Subcutaneous abdominal adipose tissue (tissue), 5 donors: Measurements from ENCODE around the gene CCS.
"Not testable (repeated sequence)": the region's sequence is repeated elsewhere in the genome, so short reads cannot be mapped to it uniquely, and the experiment has no call there.

Experiments used
- H3K27ac ChIP-seq: one replicate; pipeline ENCODE4 v1.7.0; 2013; ENCODE audit warnings: low read depth, mild to moderate bottlenecking, inconsistent platforms, low read length, moderate library complexity
- H3K27me3 ChIP-seq, 5 donors: one replicate each; pipeline ENCODE4 v1.7.0; 2013; ENCODE audit warnings: low read length in 5 of 5, inconsistent platforms in 1 of 5; ENCODE audit not compliant: control insufficient read depth in 5 of 5, insufficient read depth in 4 of 5
- H3K36me3 ChIP-seq, 5 donors: one replicate each; pipeline ENCODE4 v1.7.0; 2013; ENCODE audit warnings: low read length in 5 of 5; ENCODE audit not compliant: control insufficient read depth in 5 of 5, insufficient read depth in 5 of 5
- H3K4me1 ChIP-seq, 5 donors: one replicate each; pipeline ENCODE4 v1.7.0; 2013; ENCODE audit warnings: low read length in 5 of 5, mild to moderate bottlenecking in 3 of 5, moderate library complexity in 1 of 5; ENCODE audit not compliant: control insufficient read depth in 5 of 5, insufficient read depth in 5 of 5
- H3K4me3 ChIP-seq, 5 donors: one replicate each; pipeline ENCODE4 v1.7.0; 2013; ENCODE audit warnings: low read length in 5 of 5, low read depth in 1 of 5
- H3K9ac ChIP-seq, 5 donors: one replicate each; pipeline ENCODE4 v1.7.0; 2013; ENCODE audit warnings: low read length in 5 of 5, mild to moderate bottlenecking in 4 of 5, moderate library complexity in 3 of 5
- H3K9me3 ChIP-seq, 5 donors: one replicate each; pipeline ENCODE4 v1.7.0; 2013; ENCODE audit warnings: low read length in 5 of 5; ENCODE audit not compliant: control insufficient read depth in 5 of 5
- donor health status: healthy.
- donor health status: healthy.
- donor health status: healthy.
- donor health status: healthy.
- donor health status: healthy.

Gene CCS

DNA sequence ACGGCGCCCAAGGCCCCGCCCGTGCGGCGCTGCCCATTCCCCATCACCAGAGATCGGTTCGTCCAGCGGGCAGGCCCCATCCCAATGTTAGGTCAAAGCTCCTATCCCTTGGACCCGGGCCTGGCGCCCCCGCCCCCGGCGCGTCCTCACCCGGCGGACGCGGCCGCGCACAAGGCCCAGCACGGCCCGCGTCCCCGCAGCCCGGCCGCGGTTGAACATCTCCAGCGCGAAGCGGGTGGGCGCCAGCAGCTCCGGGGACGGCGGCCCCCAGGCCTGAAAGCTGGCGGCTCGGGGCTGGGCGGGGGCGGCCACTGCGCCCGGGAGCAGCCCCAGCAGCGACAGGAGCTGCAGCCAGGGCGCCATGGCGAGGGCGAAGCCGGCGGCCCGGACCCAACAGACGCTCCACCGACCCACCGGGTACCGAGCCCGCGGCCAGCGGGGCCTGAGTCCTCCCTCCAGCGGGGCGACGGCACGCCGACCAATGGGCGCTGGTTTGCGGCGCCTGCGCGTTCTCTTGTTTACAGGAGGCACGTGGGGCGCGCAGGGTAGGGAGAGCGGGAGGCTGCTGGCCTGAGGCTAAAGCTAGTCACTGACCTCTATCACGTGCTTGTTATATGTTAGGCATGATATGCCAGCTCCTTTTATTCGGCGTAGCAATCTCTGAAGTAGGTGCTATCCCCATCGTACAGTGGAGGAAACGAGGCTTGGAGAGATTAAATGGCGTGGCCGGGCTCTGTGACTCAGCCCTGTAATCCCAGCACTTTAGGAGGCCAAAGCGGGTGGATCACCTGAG, 24.7 kb upstream of the CCS start, which contains the start of gene CTSF:
CTSF (minus strand) TSS at position 483 of the 793 bp plus-strand sequence; CDS start at position 363, 120 bp downstream.
- no peak within 1 kb of the TSS for H3K27ac ChIP-seq
- H3K4me3 ChIP-seq: peak within 1 kb of the TSS; percentile 66 to 76 (median 68)
- peak within 1 kb of the TSS in 4 of 5 donors; percentile 43 to 78 (median 66) for H3K9ac ChIP-seq
- H3K36me3 ChIP-seq: peaks cover 0 to 25% (median 21%) of the 10 kb centered on the region in 5 donors
- no peaks in the 10 kb centered on the region for H3K27me3 ChIP-seq
- H3K4me1 ChIP-seq: peaks cover 0 to 18% (median 14%) of the 10 kb centered on the region in 5 donors
- no peaks in the 10 kb centered on the region for H3K9me3 ChIP-seq

DNA sequence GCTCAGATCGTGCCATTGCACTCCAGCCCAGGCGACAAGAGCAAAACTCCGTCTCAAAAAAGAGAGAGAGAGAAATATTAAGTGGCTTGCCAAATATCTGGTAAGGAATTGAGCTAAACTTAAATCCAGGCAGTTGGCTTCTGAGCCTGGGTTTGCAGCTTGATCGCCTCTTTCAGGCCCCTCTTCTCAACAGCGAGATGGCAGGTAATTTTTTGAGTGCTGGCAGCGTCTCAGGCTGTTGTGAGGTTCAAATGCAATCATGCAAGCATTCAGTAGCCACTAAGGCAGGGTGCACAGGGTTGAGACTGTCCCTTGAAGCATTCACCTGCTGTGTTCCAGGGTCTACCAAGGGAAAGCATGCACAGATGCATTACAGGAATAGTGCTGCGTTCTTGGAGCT, 23.9 kb upstream of the CCS start:
- Histone ChIP-seq H3K9ac (no peak overlapping the region), H3K27ac (no peak overlapping the region), H3K27me3 (no peaks in the 10 kb centered on the region), H3K4me1 (peaks cover 0 to 18% (median 14%) of the 10 kb centered on the region in 5 donors), H3K9me3 (no peaks in the 10 kb centered on the region), H3K4me3 (peak overlapping the region in 1 of 5 donors; percentile 76), H3K36me3 (peaks cover 0 to 21% (median 17%) of the 10 kb centered on the region in 5 donors)

DNA sequence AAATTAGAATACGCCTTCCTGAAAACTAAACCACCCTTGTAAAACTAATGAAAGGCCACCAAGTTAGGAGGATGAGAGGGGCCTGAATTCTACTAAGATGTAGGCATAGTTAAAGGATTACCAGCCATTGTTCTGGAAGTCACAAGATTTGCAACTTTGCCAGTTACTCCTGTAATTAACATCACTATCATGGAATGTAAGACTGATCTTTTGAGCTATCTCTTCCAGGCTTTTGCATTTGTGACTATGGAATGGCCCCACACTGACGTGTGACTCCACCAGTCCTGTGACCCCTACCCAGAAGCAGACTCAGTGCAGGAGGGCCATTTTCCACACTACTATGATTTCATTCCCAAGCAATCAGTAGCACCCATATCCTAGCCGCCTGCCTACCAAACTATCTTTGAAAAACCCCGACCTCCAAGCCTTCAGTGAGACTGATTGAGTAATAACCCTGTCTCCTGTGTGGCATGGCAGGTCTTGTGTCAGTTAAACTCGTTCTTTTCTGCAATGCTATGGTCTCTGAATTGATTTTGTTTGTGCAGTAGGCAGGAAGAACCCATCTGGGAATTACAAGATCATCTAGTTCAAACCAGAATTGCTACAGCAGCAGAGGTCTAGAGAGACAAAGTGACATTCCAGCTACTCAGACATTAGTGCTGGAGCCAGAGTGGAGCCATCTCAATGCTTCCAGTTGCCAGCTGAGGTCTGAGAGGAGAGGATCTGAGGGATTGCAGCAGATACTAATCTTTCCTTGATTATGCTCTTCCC, 22.7 kb upstream of the CCS start:
- no peaks in the 10 kb centered on the region for H3K27me3 ChIP-seq
- peaks cover 0 to 18% (median 14%) of the 10 kb centered on the region in 5 donors for H3K4me1 ChIP-seq
- no peak overlapping the region for H3K4me3 ChIP-seq
- no peak overlapping the region for H3K27ac ChIP-seq
- H3K36me3 ChIP-seq: peaks cover 0 to 10% (median 8%) of the 10 kb centered on the region in 5 donors
- no peak overlapping the region for H3K9ac ChIP-seq
- H3K9me3 ChIP-seq: no peaks in the 10 kb centered on the region

DNA sequence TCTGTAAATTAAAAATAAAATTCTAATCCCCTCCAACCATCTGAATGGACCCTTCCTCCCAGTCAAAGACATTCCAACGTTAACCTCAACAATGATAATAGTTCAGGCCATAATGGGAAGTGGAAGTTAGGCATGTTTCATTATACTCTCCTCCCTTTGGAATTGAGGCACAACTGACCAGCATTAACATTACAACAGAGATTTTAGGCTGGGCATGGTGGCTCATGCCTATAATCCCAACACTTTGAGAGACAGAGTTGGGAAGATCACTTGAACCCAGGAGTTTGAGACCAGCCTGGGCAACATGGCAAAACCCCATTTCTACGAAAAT, 22.2 kb upstream of the CCS start:
- Histone ChIP-seq H3K36me3 (peaks cover 0 to 5% (median 4%) of the 10 kb centered on the region in 5 donors), H3K27me3 (no peaks in the 10 kb centered on the region), H3K27ac (no peak overlapping the region), H3K9me3 (no peaks in the 10 kb centered on the region), H3K4me1 (peaks cover 0 to 18% (median 14%) of the 10 kb centered on the region in 5 donors), H3K4me3 (no peak overlapping the region), H3K9ac (no peak overlapping the region)

DNA sequence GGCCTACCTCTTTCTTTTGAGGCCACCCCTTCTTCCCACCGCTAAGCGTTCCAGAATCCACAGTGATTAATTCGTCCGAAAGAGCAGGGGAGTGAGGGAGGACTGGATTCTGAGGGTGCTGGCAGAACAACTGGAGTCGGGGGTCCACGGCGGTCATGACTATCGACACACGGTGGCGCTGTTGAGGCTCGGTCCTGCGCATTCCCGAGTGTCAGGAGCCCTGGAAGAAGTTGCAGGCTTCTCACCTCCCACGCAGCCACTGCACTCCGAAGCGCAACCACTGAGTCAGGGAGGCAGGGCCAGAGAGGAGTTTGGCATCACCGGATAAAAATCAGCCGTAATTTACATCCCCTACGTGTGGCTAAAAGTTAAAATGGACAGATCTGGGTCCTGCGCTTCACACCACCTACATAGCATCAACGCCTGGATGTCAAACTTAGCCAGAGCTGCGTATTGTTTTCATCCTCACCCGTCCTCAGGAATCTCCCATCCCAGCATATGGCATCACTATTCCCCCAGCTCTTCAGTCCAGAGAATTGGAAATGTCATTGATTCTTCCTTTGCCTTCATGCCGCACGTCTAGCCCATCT, 13.9 kb upstream of the CCS start:
- Histone ChIP-seq H3K9ac (no peak overlapping the region), H3K27ac (no peak overlapping the region), H3K4me3 (no peak overlapping the region), H3K36me3 (no peaks in the 10 kb centered on the region), H3K4me1 (peaks cover 0 to 7% (median 4%) of the 10 kb centered on the region in 5 donors), H3K27me3 (no peaks in the 10 kb centered on the region), H3K9me3 (no peaks in the 10 kb centered on the region)

DNA sequence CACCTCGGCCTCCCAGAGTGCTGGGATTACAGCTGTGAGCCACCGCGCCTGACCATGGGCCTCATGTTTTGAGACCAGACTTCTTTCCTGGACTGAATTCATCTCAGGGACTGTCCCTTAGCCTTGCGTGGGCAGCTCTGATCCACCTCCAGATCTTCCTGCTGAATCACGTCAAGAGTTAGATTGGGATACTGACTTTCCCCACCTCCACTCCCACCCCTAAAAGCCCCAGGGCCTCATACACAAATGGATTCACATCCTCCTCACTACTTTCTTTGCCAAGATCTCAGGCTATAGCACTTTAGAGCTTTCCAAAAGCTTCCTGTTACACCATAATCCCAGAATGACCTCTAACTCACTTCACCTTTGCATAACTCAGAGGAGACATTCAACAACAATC, 12.2 kb upstream of the CCS start:
- H3K27ac ChIP-seq: no peak overlapping the region
- H3K4me3 ChIP-seq: no peak overlapping the region
- H3K27me3 ChIP-seq: no peaks in the 10 kb centered on the region

DNA sequence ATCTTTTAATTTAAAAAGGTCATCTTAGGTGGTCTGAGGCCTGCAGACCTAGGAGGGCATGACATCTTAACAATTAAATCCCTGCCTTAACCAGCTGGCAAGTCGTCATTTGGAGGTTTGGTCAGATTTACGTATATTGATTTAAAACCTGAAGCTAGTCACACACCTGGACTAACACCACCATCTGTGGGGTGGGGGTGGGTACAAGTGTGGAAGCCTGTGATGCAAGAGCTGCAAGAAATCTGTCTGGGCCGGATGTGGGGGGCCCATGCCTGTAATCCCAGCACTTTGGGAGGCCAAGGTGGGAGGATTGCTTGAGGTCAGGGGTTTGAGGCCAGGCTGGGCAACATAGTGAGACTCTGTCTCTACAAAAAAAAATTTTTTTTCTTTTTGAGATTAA, 11.7 kb upstream of the CCS start:
- no peak overlapping the region for H3K4me3 ChIP-seq
- H3K9me3 ChIP-seq: no peaks in the 10 kb centered on the region
- no peaks in the 10 kb centered on the region for H3K36me3 ChIP-seq
- H3K4me1 ChIP-seq: peaks cover 0 to 7% (median 4%) of the 10 kb centered on the region in 5 donors
- H3K9ac ChIP-seq: no peak overlapping the region
- no peak overlapping the region for H3K27ac ChIP-seq
- no peaks in the 10 kb centered on the region for H3K27me3 ChIP-seq

More for the DNA sequence above, 12.2 kb upstream of the CCS start:
- H3K4me1 ChIP-seq: peaks cover 0 to 7% (median 4%) of the 10 kb centered on the region in 5 donors
- H3K36me3 ChIP-seq: no peaks in the 10 kb centered on the region
- no peaks in the 10 kb centered on the region for H3K9me3 ChIP-seq
- H3K9ac ChIP-seq: no peak overlapping the region

DNA sequence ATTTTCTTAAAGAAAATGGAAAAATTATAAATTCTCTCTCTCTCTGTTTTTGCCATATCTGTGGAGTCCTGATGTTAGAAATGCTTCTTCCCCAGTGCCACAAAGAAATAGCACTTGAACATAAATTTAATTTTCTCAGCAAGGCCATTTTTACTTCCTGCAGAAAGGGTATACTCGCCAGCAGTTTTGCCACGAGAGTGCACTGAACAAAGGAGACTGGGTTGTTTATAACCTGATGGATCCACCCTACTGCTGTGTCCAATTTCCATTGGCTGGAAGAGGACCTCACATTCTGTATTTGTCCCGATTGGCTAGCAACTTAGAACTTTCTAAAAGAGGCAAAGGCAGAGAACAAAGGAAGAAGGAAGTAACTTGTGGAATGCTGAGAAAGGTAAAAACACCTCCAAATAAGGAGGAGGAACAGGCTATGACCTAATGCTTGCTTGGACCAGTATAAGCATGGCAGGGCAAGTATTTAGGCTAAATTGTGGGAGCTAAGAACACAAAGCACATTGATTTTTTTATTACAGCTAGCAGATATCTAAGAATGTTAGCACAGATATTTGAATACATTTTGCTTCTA, 10.3 kb upstream of the CCS start:
- not testable (repeated sequence) for H3K27ac ChIP-seq, H3K4me3 ChIP-seq, H3K9me3 ChIP-seq, H3K27me3 ChIP-seq, H3K4me1 ChIP-seq, H3K9ac ChIP-seq, H3K36me3 ChIP-seq

DNA sequence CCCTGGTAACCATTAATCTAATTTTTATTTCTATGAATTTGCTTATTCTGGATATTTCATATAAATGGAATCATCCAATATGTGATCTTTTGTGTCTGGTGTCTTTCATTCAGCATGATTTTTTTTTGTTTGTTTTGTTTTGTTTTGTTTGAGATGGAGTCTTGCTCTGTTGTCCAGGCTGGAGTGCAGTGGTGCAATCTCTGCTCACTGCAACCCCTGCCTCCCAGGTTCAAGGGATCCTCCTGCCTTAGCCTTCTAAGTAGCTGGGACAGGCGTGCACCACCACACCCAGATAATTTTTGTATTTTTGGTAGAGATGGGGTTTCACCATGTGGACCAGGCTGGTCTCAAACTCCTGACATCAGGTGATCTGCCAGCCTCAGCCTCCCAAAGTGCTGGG, 7.5 kb upstream of the CCS start:
- H3K27ac ChIP-seq, H3K9me3 ChIP-seq, H3K4me1 ChIP-seq, H3K9ac ChIP-seq, H3K4me3 ChIP-seq, H3K27me3 ChIP-seq, H3K36me3 ChIP-seq: not testable (repeated sequence)
